ENCODE data around the gene HP. TPM values are rescaled to one million over a fixed set of nuclear protein-coding genes. Genes with fewer than 3 reads are reported as not detected.

The HP gene
- total and polyA plus RNA-seq, 2 of the 8 experiments (the other 6 are each of a cell fraction or from before 2014, with no cell fraction given), result not detected

GRCh38 chr16:72085002-72085401 lies 30.7 kb downstream of the HP start:
- no peaks in the 10 kb centered on the region for H3K23me2 ChIP-seq (ENCODE audit: low read depth, low read length)
- no peak overlapping the region for H3K9ac ChIP-seq (replicated peaks in 1 of 4; ENCODE audit: extremely low read depth in 1 of 4, low read depth in 3 of 4, low read length in 3 of 4)
- H3K18ac ChIP-seq (ENCODE audit: extremely low read depth, low read length), result no peak overlapping the region
- no peak overlapping the region for H3K27ac ChIP-seq (ENCODE audit: low read depth, low read length)
- 77% methylated on average over 2 of the region's 2 CpGs; no CpG with 5 or more reads in 1 of the 2 experiments for WGBS, 2 experiments (ENCODE audit: extremely low coverage in 1 of 2, insufficient coverage in 1 of 2, insufficient read length in 1 of 2, insufficient replicate concordance in 2 of 2, low coverage in 1 of 2, low lambda C conversion rate in 2 of 2, missing lambda C conversion rate in 1 of 2)
- H3K27me3 ChIP-seq (replicated peaks in 1 of 4; ENCODE audit: control insufficient read depth in 3 of 4, extremely low read depth in 1 of 4, insufficient read depth in 3 of 4, low read length in 3 of 4), result no peaks in the 10 kb centered on the region
- no peaks in the 10 kb centered on the region for H4K20me1 ChIP-seq (replicated peaks in 1 of 2; ENCODE audit: control insufficient read depth in 1 of 2, insufficient read depth in 2 of 2, low read length in 2 of 2)
- DNase-seq (ENCODE audit: low read depth in 1 of 2, low spot score in 2 of 2) (no peak), FAIRE-seq (no peak)
- H3K4me3 ChIP-seq (ENCODE audit: extremely low read depth in 1 of 4, insufficient read depth in 2 of 4, low read depth in 3 of 4, low read length in 4 of 4), result no peak overlapping the region
- no peak overlapping the region for H3K56ac ChIP-seq (replicated peaks; ENCODE audit: insufficient read length, low read depth, low read length)
- H2BK20ac ChIP-seq (ENCODE audit: low read length), result no peak overlapping the region
- no peak for TF ChIP-seq MAFK (IDR thresholded peaks at IDR 0.05; ENCODE audit: low read depth, low read length)
- no peak for TF ChIP-seq RNF2 (IDR thresholded peaks at IDR 0.05; ENCODE audit: borderline replicate concordance, low read depth, low read length, missing control alignments, poor library complexity, severe bottlenecking)
- TF ChIP-seq TAF1 (IDR thresholded peaks at IDR 0.05; ENCODE audit: low read depth, low read length), result no peak
- no peaks in the 10 kb centered on the region for H3K4me1 ChIP-seq (replicated peaks in 1 of 4; ENCODE audit: control insufficient read depth in 3 of 4, insufficient read depth in 4 of 4, low read length in 3 of 4)
- H2AFZ ChIP-seq (ENCODE audit: low read length), result no peak overlapping the region
- no peaks in the 10 kb centered on the region for H3K79me1 ChIP-seq (ENCODE audit: low read depth, low read length)
- ChIA-PET POLR2A (ENCODE audit: partially characterized antibody) (interaction anchor here (0.8 kb wide), 1 partner anchor 18 kb away, joined by 3 read pairs; no protein-coding TSS in a partner anchor), CTCF (ENCODE audit: partially characterized antibody) (interaction anchor here (0.6 to 1.8 kb wide), 2 partner anchors 18 to 50 kb away, joined by 3 to 6 read pairs; no protein-coding TSS in a partner anchor)
- no peak overlapping the region for H3K23ac ChIP-seq (ENCODE audit: insufficient read length)
- no peak overlapping the region for H2BK15ac ChIP-seq (ENCODE audit: low read length)
- peaks cover 0 to 31% (median 12%) of the 10 kb centered on the region in 4 experiments; a peak in 5 of 8 replicates for H3K36me3 ChIP-seq (ENCODE audit: control insufficient read depth in 2 of 4, insufficient read depth in 4 of 4, low read length in 3 of 4)
- H4K5ac ChIP-seq (ENCODE audit: insufficient read length, low read depth, low read length), result no peak overlapping the region
- no peaks in the 10 kb centered on the region for H3K79me2 ChIP-seq (ENCODE audit: control insufficient read depth in 1 of 2, insufficient read depth in 2 of 2, low read length in 2 of 2)
- H2BK120ac ChIP-seq (replicated peaks; ENCODE audit: low read depth, low read length), result no peak overlapping the region
- no peak overlapping the region for H2BK5ac ChIP-seq (ENCODE audit: low read depth, low read length)
- H3K9me3 ChIP-seq (ENCODE audit: insufficient read depth in 2 of 2, low read depth in 1 of 2, low read length in 1 of 2), result no peaks in the 10 kb centered on the region
- no peak overlapping the region for H2AK5ac ChIP-seq (ENCODE audit: low read depth, low read length)
- H4K91ac ChIP-seq (replicated peaks; ENCODE audit: insufficient read length, low read length), result no peak overlapping the region
- no peak overlapping the region for H3K4me2 ChIP-seq (ENCODE audit: insufficient read depth in 1 of 2, low read depth in 2 of 2, low read length in 2 of 2)
- H4K8ac ChIP-seq (ENCODE audit: extremely low read depth, insufficient read depth, low read length), result no peak overlapping the region
- no peak overlapping the region for H2BK12ac ChIP-seq (ENCODE audit: low read depth, low read length)
- no peak overlapping the region for H3K14ac ChIP-seq (ENCODE audit: insufficient read length)
- no peak overlapping the region for H3K4ac ChIP-seq (replicated peaks; ENCODE audit: insufficient read length, low read depth, low read length)

Measured in H1 (cell line).